OCI-LY1 (cell line): Measurements from ENCODE around the gene PTPRF.

Source experiments
- EZH2 ChIP-seq: fragments of 200-600 bp; sonication (generic), shearing (Covaris generic); IDR thresholded peaks from 2 replicates; pipeline ENCODE4 v1.8.0; 2017; ENCODE audit warnings: borderline replicate concordance, mixed run types, mild to moderate bottlenecking, antibody characterized with exemption, low read length, moderate library complexity, mixed read lengths
- TF ChIP-seq, protein P1 (sequence below): fragments of 200-600 bp; sonication (generic), shearing (Covaris generic); IDR thresholded peaks from 2 replicates; pipeline ENCODE4 v1.5.1; 2017; ENCODE audit warnings: mild to moderate bottlenecking, antibody characterized with exemption, low read length, moderate library complexity, mixed read lengths

DNA sequence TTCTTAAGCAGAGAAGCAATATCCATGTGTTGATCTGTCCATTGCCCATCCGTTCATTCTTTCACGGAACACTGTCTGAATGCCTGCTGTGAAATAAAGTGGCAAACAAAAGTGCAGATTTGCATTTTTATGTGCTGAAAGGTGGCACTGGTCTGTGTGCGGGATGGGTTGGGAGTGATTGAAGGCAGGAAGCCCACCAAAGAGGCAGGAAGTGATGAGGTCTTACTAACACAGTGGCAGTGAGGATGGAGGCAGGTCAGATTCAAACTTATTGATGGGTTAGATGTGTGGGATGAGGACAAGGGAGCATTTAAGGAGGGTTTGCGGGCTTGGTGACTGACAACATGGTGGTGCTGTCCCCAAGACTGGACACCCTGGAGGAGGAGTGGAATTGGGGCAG, 8.3 kb downstream of the PTPRF start:
- TF ChIP-seq, protein P1, sequence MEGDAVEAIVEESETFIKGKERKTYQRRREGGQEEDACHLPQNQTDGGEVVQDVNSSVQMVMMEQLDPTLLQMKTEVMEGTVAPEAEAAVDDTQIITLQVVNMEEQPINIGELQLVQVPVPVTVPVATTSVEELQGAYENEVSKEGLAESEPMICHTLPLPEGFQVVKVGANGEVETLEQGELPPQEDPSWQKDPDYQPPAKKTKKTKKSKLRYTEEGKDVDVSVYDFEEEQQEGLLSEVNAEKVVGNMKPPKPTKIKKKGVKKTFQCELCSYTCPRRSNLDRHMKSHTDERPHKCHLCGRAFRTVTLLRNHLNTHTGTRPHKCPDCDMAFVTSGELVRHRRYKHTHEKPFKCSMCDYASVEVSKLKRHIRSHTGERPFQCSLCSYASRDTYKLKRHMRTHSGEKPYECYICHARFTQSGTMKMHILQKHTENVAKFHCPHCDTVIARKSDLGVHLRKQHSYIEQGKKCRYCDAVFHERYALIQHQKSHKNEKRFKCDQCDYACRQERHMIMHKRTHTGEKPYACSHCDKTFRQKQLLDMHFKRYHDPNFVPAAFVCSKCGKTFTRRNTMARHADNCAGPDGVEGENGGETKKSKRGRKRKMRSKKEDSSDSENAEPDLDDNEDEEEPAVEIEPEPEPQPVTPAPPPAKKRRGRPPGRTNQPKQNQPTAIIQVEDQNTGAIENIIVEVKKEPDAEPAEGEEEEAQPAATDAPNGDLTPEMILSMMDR, result no peak
- TF ChIP-seq EZH2, result no peak
